CD4-positive, alpha-beta T cell treated with Interleukin-21 for 1 hour (primary cell): ENCODE data around the gene TESK2.
"Not testable (repeated sequence)": the region's sequence is repeated elsewhere in the genome, so short reads cannot be mapped to it uniquely, and the experiment has no call there.

Source experiments
- DNase-seq: peaks from one replicate; pipeline ENCODE4 v3.0.0-alpha.2; 2020

TESK2 gene

GRCh38 chr1:45510036-45510971 is 19.3 kb upstream of the TESK2 start:
- DNase-seq = no peak

- no peak for DNase-seq
Measured at GRCh38 chr1:45508295-45509151, 17.6 kb upstream of the TESK2 start.

GRCh38 chr1:45507893-45508292 is 16.9 kb upstream of the TESK2 start:
- DNase-seq = no peak

GRCh38 chr1:45507195-45507594 is 16.2 kb upstream of the TESK2 start:
- no peak for DNase-seq

- no peak for DNase-seq
Measured at GRCh38 chr1:45503462-45504360, 12.7 kb upstream of the TESK2 start.

- DNase-seq = no peak
Measured at GRCh38 chr1:45501505-45501859, 10.5 kb upstream of the TESK2 start.

- no peak for DNase-seq
Measured at GRCh38 chr1:45499415-45499769, 8.4 kb upstream of the TESK2 start.

- DNase-seq = no peak
Measured at GRCh38 chr1:45498279-45498678, 7.3 kb upstream of the TESK2 start.

- DNase-seq = peak; percentile 74
Measured at GRCh38 chr1:45493116-45493697, 2.2 kb upstream of the TESK2 start.

- DNase-seq = no peak
Measured at GRCh38 chr1:45492691-45493090, 1.7 kb upstream of the TESK2 start.

- no peak for DNase-seq
Measured at GRCh38 chr1:45491487-45492260, 711 bp upstream of the TESK2 start.

- no peak for DNase-seq
Measured at GRCh38 chr1:45490121-45490625, 790 bp downstream of the TESK2 start.

- DNase-seq = peak; percentile 18
Measured at GRCh38 chr1:45489379-45489778, 1.6 kb downstream of the TESK2 start.

- no peak for DNase-seq
Measured at GRCh38 chr1:45488666-45489377, 2.1 kb downstream of the TESK2 start.

GRCh38 chr1:45485949-45486348 is 5.0 kb downstream of the TESK2 start:
- DNase-seq = no peak

- no peak for DNase-seq
Measured at GRCh38 chr1:45479039-45479748, 11.8 kb downstream of the TESK2 start.

GRCh38 chr1:45478121-45478814 is 12.7 kb downstream of the TESK2 start:
- DNase-seq = no peak

GRCh38 chr1:45477646-45478045 is 13.3 kb downstream of the TESK2 start:
- DNase-seq = no peak

- DNase-seq = not testable (repeated sequence)
Measured at GRCh38 chr1:45474194-45474593, 16.8 kb downstream of the TESK2 start.
